Spleen (tissue), 7 donors: ENCODE measurements around the gene AGPS.

Experiments
- POLR2A ChIP-seq, 3 donors: fragments of 450-650 bp; IDR thresholded peaks; one replicate each; pipeline ENCODE4 v1.5.1; 2017; ENCODE audit warnings: antibody characterized with exemption in 3 of 3, mild to moderate bottlenecking in 1 of 3
- POLR2AphosphoS5 ChIP-seq, 3 donors: sonication (generic); formaldehyde crosslinking; IDR thresholded peaks; one replicate each; pipeline ENCODE4 v1.5.1; 2017; ENCODE audit warnings: antibody characterized with exemption in 3 of 3
- TF ChIP-seq, protein P1 (sequence below), 11 experiments: fragments of 200-600 bp in 7 of 11; fragments of 450-650 bp in 4 of 11; sonication (generic) in 4 of 11; IDR thresholded peaks in 8 of 11; conservative IDR thresholded peaks in 3 of 11; 1 replicate in 7 of 11; 2 replicates in 4 of 11; pipeline versions ENCODE4 v1.4.0 to v1.8.0; 2016 to 2021; ENCODE audit warnings: antibody characterized with exemption in 11 of 11, inconsistent platforms in 4 of 11, mild to moderate bottlenecking in 1 of 11
- donor health status: DM: no; HTN: no; CAD: no; lungs with moderate emphysema.
- donor health status: DM: no; HTN: no; CAD: no.
- donor health status: DM: no; HTN: no; CAD: no.

DNA sequence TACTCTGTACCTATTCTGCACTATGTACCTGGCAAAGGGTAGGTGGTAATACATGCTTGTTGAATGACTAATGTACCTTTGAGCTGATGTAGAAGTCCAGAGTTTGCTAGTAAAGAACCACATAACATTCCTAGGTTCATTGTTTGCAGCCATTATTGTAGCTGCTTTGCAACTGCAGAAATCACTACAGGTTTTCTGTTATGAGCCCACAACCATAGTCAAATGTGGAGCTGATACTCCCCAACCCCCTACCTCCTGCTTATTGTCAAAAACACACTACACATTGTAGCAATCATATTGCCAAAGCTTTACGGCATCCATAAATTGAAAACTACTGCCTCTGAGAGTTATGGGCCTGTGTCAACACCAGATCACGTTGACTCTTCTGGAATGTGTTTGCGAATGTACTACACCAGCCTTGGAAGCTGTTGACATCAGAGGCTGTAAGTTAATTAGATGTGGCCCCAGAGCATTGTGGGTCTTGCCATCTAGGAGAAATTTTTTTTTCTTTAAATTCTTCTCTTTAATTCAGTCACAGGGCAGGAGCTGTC is 187.0 kb downstream of the AGPS start:
- TF ChIP-seq, protein P1, sequence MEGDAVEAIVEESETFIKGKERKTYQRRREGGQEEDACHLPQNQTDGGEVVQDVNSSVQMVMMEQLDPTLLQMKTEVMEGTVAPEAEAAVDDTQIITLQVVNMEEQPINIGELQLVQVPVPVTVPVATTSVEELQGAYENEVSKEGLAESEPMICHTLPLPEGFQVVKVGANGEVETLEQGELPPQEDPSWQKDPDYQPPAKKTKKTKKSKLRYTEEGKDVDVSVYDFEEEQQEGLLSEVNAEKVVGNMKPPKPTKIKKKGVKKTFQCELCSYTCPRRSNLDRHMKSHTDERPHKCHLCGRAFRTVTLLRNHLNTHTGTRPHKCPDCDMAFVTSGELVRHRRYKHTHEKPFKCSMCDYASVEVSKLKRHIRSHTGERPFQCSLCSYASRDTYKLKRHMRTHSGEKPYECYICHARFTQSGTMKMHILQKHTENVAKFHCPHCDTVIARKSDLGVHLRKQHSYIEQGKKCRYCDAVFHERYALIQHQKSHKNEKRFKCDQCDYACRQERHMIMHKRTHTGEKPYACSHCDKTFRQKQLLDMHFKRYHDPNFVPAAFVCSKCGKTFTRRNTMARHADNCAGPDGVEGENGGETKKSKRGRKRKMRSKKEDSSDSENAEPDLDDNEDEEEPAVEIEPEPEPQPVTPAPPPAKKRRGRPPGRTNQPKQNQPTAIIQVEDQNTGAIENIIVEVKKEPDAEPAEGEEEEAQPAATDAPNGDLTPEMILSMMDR (IDR thresholded peaks at IDR 0.05 in 8 of 11, conservative IDR thresholded peaks at IDR 0.05 in 3 of 11), result no peak
- no peak for TF ChIP-seq POLR2A (IDR thresholded peaks at IDR 0.05)
- no peak for TF ChIP-seq POLR2AphosphoS5 (IDR thresholded peaks at IDR 0.05)
